WTC11 (cell line): ENCODE measurements around the gene TMEM132E. TPM values are rescaled to one million over a fixed set of nuclear protein-coding genes. Genes with fewer than 3 reads are reported as not detected.

Experiments
- ATAC-seq: fragments of 200-7000 bp; cut with Tn5 transposase; 2 replicates; pipeline ENCODE4 v1.10.0; 2021; ENCODE audit warnings: mild to moderate bottlenecking, moderate library complexity
- CTCF ChIA-PET: fragments of 300-600 bp; sonication (Branson Sonifier 250); formaldehyde crosslinking; loops from one replicate; lab custom pipeline; 2021; ENCODE audit warnings: antibody characterized with exemption; lab: Charles Lee
- POLR2A ChIA-PET: fragments of 350-600 bp; sonication (Branson Sonifier 250); formaldehyde crosslinking; loops from one replicate; lab custom pipeline; 2021; ENCODE audit warnings: antibody characterized with exemption; lab: Charles Lee
- DNase-seq: peaks from one replicate; pipeline ENCODE4 v3.0.0; 2021; ENCODE audit warnings: low spot score
- H3K27ac Mint-ChIP-seq: 2 replicates; pipeline ENCODE4 v1.8.0; 2021; ENCODE audit warnings: mixed read lengths
- H3K27me3 Mint-ChIP-seq: 2 replicates; pipeline ENCODE4 v1.8.0; 2021; ENCODE audit warnings: low read depth, mild to moderate bottlenecking, moderate library complexity, mixed read lengths
- H3K36me3 Mint-ChIP-seq: 2 replicates; pipeline ENCODE4 v1.8.0; 2021; ENCODE audit warnings: mixed read lengths
- H3K4me1 Mint-ChIP-seq: 2 replicates; pipeline ENCODE4 v1.8.0; 2022; ENCODE audit warnings: mixed read lengths
- H3K4me3 Mint-ChIP-seq: 2 replicates; pipeline ENCODE4 v1.8.0; 2021; ENCODE audit warnings: mild to moderate bottlenecking, moderate library complexity, mixed read lengths
- H3K9me3 Mint-ChIP-seq: 2 replicates; pipeline ENCODE4 v1.8.0; 2021; ENCODE audit warnings: mixed read lengths
- CBFB ChIP-seq: sonication (generic); formaldehyde crosslinking; IDR thresholded peaks from 2 replicates; pipeline ENCODE4 v1.8.1; 2022; ENCODE audit warnings: mild to moderate bottlenecking, low read depth, missing genetic modification reagents
- CTCF ChIP-seq: fragments of 200-600 bp; IDR thresholded peaks from 2 replicates; pipeline ENCODE4 v1.8.0; 2022; ENCODE audit warnings: antibody characterized with exemption
- ESRRA ChIP-seq: sonication (generic); formaldehyde crosslinking; IDR thresholded peaks from 2 replicates; pipeline ENCODE4 v1.8.1; 2022; ENCODE audit warnings: mild to moderate bottlenecking, missing genetic modification reagents, borderline replicate concordance
- FOXK1 ChIP-seq: sonication (generic); formaldehyde crosslinking; IDR thresholded peaks from 2 replicates; pipeline ENCODE4 v1.8.0; 2022; ENCODE audit warnings: mild to moderate bottlenecking, moderate library complexity, missing genetic modification reagents
- FOXP1 ChIP-seq: sonication (generic); formaldehyde crosslinking; IDR thresholded peaks from 2 replicates; pipeline ENCODE4 v1.8.0; 2022; ENCODE audit warnings: missing genetic modification reagents, mild to moderate bottlenecking, moderate library complexity, borderline replicate concordance
- HMGA2 ChIP-seq: fragments of 250-450 bp; sonication (Bioruptor Pico); IDR thresholded peaks from 2 replicates; pipeline ENCODE4 v1.4.0; 2021; ENCODE audit warnings: mild to moderate bottlenecking, moderate library complexity
- MAX ChIP-seq: sonication (generic); formaldehyde crosslinking; IDR thresholded peaks from 2 replicates; pipeline ENCODE4 v1.8.0; 2022; ENCODE audit warnings: mild to moderate bottlenecking, missing genetic modification reagents
- MYBL2 ChIP-seq: sonication (generic); formaldehyde crosslinking; IDR thresholded peaks from 2 replicates; pipeline ENCODE4 v1.8.1; 2023; ENCODE audit warnings: mild to moderate bottlenecking, moderate library complexity, missing genetic modification reagents
- NFYB ChIP-seq: sonication (generic); formaldehyde crosslinking; conservative IDR thresholded peaks from 2 replicates; pipeline ENCODE4 v1.8.0; 2022; ENCODE audit warnings: low read depth, missing genetic modification reagents
- OVOL2 ChIP-seq: fragments of 250-450 bp; sonication (Bioruptor Pico); IDR thresholded peaks from 2 replicates; pipeline ENCODE4 v1.9.0; 2021; ENCODE audit warnings: mild to moderate bottlenecking, borderline replicate concordance
- SMAD4 ChIP-seq: sonication (generic); formaldehyde crosslinking; IDR thresholded peaks from 2 replicates; pipeline ENCODE4 v1.8.0; 2022; ENCODE audit warnings: mild to moderate bottlenecking, missing genetic modification reagents
- ZNF263 ChIP-seq: sonication (generic); formaldehyde crosslinking; IDR thresholded peaks from 2 replicates; pipeline ENCODE4 v1.8.1; 2022; ENCODE audit warnings: low read depth, mild to moderate bottlenecking, moderate library complexity, missing genetic modification reagents
- ZNF281 ChIP-seq: sonication (generic); formaldehyde crosslinking; IDR thresholded peaks from 2 replicates; pipeline ENCODE4 v1.8.0; 2023; ENCODE audit warnings: mild to moderate bottlenecking, missing genetic modification reagents
- ZNF512 ChIP-seq: sonication (generic); formaldehyde crosslinking; IDR thresholded peaks from 2 replicates; pipeline ENCODE4 v1.8.1; 2022; ENCODE audit warnings: missing genetic modification reagents, borderline replicate concordance
- total RNA-seq: library from RNA; stranded (reverse); gene quantifications from 3 replicates; pipeline ENCODE4 v1.2.3, GENCODE V29; 2021
- TF ChIP-seq, protein P1 (sequence below): sonication (generic); formaldehyde crosslinking; IDR thresholded peaks from 2 replicates; pipeline ENCODE4 v1.8.0; 2023; ENCODE audit warnings: missing genetic modification reagents, mild to moderate bottlenecking, borderline replicate concordance

The TMEM132E gene
- total RNA-seq, 1 experiment from 2014 or later: 1.2 TPM

GRCh38 chr17:34675605-34676004 lies 96.2 kb downstream of the TMEM132E start:
- POLR2A ChIA-PET: no interaction called here

DNA sequence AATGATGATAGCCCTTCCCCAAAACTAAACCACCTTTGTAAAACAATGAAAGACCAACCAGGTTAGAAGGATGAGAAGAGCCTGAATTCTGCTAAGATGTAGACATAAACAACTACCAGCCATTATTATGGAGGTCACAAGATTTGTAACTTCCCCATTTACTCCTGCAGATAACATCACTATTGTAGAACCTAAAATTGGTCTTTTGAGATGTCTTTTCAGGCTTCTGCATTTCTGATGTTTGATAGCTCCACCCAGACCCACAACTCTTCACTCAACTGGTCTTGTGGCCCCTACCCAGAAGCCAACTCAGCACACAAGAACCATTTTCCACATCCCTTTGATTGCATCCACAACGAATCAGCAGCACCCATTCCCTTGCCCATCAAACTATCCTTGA lies 100.8 kb downstream of the TMEM132E start:
- ATAC-seq: no peak
- no peak for DNase-seq
- Mint-ChIP-seq H3K4me3 (no peak overlapping the region), H3K9me3 (no peaks in the 10 kb centered on the region; the same call in 1 of the 2 replicates), H3K4me1 (peaks cover 6% of the 10 kb centered on the region), H3K27ac (no peak overlapping the region), H3K36me3 (no peaks in the 10 kb centered on the region), H3K27me3 (peaks cover 5% of the 10 kb centered on the region; the same call in 1 of the 2 replicates)
- POLR2A ChIA-PET: no interaction called here
- TF ChIP-seq CBFB (CRISPR knock-in tag): no peak
- TF ChIP-seq FOXK1 (CRISPR knock-in tag): no peak
- TF ChIP-seq ESRRA: no peak
- no peak for TF ChIP-seq OVOL2 (CRISPR knock-in tag)
- no peak for TF ChIP-seq MAX (CRISPR knock-in tag)
- no peak for TF ChIP-seq CTCF
- TF ChIP-seq NFYB (CRISPR knock-in tag): no peak
- TF ChIP-seq, protein P1, sequence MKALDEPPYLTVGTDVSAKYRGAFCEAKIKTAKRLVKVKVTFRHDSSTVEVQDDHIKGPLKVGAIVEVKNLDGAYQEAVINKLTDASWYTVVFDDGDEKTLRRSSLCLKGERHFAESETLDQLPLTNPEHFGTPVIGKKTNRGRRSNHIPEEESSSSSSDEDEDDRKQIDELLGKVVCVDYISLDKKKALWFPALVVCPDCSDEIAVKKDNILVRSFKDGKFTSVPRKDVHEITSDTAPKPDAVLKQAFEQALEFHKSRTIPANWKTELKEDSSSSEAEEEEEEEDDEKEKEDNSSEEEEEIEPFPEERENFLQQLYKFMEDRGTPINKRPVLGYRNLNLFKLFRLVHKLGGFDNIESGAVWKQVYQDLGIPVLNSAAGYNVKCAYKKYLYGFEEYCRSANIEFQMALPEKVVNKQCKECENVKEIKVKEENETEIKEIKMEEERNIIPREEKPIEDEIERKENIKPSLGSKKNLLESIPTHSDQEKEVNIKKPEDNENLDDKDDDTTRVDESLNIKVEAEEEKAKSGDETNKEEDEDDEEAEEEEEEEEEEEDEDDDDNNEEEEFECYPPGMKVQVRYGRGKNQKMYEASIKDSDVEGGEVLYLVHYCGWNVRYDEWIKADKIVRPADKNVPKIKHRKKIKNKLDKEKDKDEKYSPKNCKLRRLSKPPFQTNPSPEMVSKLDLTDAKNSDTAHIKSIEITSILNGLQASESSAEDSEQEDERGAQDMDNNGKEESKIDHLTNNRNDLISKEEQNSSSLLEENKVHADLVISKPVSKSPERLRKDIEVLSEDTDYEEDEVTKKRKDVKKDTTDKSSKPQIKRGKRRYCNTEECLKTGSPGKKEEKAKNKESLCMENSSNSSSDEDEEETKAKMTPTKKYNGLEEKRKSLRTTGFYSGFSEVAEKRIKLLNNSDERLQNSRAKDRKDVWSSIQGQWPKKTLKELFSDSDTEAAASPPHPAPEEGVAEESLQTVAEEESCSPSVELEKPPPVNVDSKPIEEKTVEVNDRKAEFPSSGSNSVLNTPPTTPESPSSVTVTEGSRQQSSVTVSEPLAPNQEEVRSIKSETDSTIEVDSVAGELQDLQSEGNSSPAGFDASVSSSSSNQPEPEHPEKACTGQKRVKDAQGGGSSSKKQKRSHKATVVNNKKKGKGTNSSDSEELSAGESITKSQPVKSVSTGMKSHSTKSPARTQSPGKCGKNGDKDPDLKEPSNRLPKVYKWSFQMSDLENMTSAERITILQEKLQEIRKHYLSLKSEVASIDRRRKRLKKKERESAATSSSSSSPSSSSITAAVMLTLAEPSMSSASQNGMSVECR (CRISPR knock-in tag): no peak
- TF ChIP-seq MYBL2 (CRISPR knock-in tag): no peak
- no peak for TF ChIP-seq FOXP1 (CRISPR knock-in tag)
- CTCF ChIA-PET: interaction anchor here (1.4 kb wide), 1 partner anchor 42 kb away, joined by 5 read pairs; no protein-coding TSS in a partner anchor

More at GRCh38 chr17:34675605-34676004, 96.2 kb downstream of the TMEM132E start:
- Mint-ChIP-seq H3K36me3 (no peaks in the 10 kb centered on the region), H3K4me1 (peaks cover 13% of the 10 kb centered on the region), H3K4me3 (no peak overlapping the region), H3K9me3 (no peaks in the 10 kb centered on the region; the same call in 1 of the 2 replicates), H3K27ac (no peak overlapping the region), H3K27me3 (peaks cover 5% of the 10 kb centered on the region; the same call in 1 of the 2 replicates)
- no peak for TF ChIP-seq SMAD4 (CRISPR knock-in tag)
- TF ChIP-seq ZNF512: no peak
- TF ChIP-seq ZNF281: no peak
- no peak for TF ChIP-seq HMGA2 (CRISPR knock-in tag)
- no peak for TF ChIP-seq ZNF263 (CRISPR knock-in tag)
- DNase-seq (no peak), ATAC-seq (no peak)
- CTCF ChIA-PET: interaction anchor here (0.8 to 2.7 kb wide), 3 partner anchors 38 to 177 kb away, joined by 3 to 9 read pairs (median 3); no protein-coding TSS in a partner anchor
